Amygdala (tissue), 56 donors: ENCODE data around the gene POFUT1.
"Not testable (repeated sequence)": the region's sequence is repeated elsewhere in the genome, so short reads cannot be mapped to it uniquely, and the experiment has no call there.

Experiments
- DNase-seq, 56 donors: peaks; one replicate each; lab custom pipeline; 2025; lab: John Stamatoyannopoulos, UW

Gene POFUT1

DNA sequence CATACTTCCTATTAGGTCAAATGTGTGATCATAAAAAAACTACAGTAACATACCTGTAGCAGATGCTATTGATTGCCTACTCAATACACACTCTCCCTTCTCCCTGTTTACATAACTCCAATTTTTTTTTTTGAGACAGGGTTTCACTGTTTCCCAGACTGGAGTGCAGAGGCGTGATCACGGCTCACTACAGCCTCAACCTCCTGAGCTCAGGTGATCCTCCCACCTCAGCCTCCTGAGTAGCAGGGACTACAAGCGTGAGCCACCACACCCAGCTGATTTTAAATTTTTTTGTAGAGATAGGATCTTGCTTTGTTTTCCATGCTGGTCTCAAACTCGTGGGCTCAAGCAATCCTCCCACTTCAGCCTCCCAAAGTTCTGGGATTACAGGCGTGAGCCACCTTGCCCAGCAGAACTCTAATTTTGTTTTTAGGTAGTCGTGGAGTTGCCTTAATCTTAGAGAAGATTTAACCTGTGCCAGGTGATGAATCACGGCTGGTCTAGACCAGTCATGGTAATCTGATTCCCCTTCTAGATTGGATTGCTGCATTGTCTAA lies 55.8 kb downstream of the POFUT1 start:
- no peak for DNase-seq

DNA sequence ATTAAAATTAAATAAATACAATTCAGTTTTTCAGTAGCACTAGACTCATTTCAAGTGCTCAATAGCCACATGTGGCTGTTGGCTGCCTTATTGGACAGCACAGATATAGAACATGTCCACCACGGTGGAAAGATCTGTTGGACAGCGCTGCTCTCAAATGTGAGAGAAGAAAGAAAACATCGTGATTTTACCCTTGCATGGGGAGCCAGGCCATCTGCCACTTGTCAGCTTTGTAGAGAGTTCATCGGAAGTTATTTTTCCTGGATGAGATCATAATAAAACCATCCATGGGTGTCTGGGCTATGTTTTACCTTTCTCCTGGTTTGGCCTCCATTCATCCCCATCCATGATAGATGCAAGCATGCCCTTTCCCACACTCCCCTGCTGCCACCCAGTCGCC lies 63.9 kb downstream of the POFUT1 start:
- no peak for DNase-seq

DNA sequence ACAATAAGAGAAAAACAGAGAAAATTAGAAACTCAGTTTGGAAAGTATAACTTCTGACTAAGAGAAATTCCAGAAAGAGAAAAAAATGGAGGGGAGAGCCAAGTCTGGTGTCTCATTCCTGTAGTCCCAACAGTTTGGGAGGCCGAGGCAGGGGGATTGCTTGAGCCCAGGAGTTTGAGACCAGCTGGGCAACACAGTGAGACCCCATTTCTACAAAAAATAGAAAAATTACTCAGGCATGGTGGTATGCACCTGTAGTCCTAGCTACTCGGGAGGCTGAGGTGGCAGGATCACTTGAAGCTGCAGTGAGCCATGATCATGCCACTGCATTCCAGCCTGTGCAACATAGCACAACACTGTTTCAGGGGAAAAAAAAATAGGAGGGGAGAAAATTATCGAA lies 66.7 kb downstream of the POFUT1 start:
- no peak for DNase-seq

DNA sequence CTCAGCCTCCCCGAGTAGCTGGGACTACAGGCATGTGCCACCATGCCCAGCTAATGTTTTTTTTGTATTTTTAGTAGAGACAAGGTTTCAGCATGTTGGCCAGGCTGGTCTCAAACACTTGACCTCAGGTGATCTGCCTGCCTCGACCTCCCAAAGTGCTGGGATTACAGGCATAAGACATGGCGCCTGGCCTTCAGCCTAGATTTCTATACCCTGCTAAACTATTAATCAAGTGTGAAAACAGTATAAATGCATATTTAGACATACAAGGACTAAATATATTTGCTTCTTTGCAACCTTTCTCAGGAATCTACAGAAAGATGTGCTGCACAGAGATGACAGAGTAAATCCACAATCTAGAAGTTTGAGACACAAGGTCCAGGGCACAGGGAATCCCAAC lies 67.5 kb downstream of the POFUT1 start:
- not testable (repeated sequence) for DNase-seq

DNA sequence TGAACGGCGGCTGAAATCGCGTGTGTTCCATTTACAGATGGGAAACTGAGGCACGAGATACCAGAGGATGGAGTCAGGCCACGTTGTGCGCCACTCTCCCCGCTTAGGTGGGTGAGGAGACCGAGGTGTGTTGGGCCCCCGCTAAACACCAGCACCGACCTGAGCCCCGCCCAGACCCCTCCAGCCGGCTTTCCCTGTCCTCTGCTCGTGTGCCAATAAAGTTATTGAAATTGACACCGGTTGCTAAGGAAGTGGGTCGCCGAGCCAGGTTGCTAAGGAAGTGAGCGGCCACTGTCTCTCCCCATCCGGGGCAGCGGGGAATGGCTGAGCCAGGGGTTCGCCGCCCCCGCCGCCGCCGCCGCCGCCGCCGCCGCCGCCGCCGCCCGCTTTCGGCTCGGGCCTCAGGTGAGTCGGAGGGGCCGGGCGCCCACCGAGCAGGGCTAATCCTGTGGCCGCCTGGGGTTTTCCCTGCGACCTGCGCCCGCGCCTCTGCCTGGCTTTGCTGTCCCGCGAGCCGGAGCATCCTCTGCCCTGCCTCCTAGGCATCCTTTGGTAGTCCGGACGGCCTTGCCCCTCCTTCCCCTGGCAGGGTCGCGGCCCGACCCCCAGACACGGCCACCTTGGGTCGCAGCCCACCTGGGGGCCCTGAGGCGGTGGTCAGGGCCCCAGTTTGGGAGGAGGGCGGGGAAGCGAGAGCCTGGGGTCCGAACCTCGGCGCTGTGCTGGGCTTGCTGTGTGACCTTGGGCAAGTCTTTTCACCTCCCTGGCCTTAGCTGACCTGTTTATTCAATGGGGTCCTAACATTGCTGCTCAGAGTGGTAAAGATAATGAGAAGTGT lies 69.9 kb downstream of the POFUT1 start, which contains the start of gene KIF3B:
Gene KIF3B (plus strand): TSS at position 291 of the 838 bp plus-strand sequence. CDS start 32,127 bp downstream, outside the sequence.
- peak; percentile 30 to 89 (median 78) for DNase-seq

DNA sequence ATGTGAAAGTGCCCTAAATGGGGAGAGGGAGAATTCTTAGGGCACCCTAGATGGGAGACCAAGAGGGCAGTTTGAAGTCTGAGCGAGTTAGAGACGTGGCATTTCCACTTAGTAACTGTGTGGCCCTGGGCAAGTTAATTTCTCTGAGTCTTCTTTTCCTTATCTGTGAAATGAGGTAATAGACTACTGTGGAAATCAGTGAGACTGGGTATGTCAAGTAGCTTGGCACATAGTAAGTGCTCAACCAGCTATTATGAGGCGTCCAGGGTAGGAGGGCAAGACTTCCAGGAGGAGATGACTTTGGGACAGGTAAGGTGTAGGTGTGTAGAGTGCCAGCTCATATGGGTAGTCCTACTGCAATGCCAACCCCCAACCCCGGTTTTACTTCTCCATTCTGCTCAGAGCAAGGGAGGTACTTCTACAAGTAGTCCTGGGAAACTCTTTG lies 70.5 kb downstream of the POFUT1 start:
- DNase-seq = no peak

DNA sequence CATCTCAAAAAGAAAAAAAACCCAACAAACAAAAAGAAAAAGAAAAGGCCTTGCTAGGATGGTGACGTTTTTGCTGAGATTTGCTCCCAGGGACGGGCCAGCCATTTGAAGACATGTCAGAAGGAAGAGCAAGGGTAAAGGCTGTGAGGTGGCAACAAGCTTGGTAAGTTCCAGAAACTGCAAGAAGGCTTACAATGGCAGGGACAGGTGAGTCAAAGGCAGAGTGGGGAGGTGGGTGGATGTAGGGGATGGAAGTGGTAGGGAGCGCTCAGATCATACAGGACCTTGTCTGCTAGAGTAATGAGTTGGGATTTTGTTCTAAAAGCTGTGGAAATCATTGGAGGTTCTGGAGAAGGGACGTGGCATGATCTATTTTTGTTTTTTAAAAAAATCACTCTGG lies 74.0 kb downstream of the POFUT1 start:
- no peak for DNase-seq

DNA sequence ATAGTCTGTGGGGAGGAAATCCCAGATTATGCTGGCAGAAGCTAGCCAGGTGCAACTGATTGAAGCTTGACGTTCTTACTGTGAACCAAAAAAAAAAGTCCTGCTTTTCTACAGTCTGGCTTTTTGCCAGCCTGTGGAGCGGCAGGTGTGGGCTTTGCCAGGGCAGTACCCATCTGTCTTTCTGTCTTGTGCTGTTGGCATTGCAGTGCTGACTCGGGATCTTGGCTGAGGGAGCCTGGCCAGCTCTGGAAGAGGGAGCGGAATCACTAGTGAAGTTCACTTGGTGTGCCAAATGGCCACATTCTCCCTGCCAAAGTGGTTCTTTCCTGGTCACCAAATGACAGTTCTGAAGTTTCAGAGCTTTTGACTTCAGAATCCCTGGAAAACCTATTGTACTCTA lies 74.8 kb downstream of the POFUT1 start:
- DNase-seq = peak in 37 of 56 donors; percentile 1 to 44 (median 9)

DNA sequence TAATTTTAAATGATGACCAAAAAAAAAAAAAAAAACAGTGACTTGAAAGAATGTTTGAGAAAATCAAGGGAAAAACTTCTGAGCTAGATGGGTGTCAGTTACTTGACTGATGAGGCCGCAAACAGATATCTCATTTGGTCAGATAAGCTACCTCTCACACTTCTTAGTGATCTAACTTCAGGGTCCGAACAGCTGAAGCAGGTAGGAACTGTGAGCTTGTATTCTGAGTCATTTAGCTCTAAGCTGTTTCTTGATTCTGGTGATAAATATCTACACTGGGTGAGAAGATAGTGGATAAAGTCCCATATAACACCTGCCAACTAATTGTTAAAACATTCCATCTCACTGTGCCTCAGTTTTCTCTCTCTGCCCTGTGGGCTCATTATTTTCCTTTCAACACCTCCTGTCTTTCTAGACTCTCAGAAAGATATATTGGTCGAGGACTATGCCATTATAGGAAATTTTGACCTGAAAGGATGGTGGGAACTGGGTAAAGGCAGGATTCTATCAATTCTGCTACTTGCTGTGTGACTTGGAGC lies 77.5 kb downstream of the POFUT1 start:
- DNase-seq = no peak

DNA sequence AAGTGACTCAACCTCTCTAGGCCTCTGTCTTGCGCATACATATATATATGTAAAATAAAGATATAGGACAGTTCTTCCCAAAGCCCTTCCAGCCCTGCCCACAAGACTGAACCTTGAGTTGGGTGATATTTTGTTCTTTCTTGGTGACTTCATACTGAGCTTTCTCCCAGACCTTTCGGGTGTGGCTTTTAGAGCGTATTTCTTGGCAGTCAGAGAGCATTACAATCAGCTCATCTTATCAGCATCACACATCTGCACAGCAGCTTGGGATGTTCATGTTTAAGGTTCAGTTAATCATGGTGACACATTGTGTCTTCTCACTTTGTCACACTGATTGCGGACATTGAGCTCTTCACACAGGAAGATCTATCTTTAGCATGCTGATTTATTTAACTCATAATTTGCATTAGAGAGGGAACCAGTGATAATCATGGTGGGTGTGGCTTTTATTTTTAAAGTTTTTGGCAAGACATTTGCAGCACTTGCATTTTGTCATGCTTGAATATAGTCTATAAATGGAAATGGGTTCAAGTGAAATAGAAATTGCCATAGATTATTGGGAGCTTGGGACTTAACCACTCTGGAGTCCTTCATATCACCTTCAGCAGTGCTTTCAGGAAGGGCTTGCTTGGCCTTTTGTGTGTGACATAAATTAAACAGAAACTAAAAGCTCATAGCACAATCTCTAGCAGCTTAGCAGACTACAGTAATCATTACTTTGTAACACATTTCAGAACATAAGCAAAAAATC lies 78.1 kb downstream of the POFUT1 start:
- DNase-seq = peak in 1 of 56 donors; percentile 8

DNA sequence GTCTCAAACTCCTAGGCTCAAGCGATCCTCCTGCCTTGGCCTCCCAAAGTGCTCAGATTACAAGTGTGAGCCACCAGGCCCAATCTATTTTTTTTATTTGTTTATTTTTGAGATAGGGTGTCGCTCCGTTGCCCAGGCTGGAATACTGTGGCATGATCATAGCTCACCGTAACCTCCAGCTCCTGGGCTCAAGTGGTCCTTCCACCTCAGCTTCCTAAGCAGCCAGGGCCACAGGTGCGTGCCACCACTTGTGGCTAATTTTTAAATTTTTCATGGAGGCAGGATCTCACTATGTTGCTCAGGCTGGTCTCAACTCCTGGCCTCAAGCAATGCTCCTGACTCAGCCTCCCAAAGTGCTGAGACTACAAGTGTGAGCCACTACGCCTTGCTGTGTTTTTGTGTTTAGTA lies 79.6 kb downstream of the POFUT1 start:
- no peak for DNase-seq
